Measurements from ENCODE around the gene OR2F2.

Gene OR2F2

GRCh38 chr7:143889068-143889467 lies 46.0 kb upstream of the OR2F2 start:
- H3K4me2 ChIP-seq (ENCODE audit: low read length), result no peak overlapping the region
- no peak for TF ChIP-seq EZH2phosphoT487 (IDR thresholded peaks at IDR 0.05; ENCODE audit: low read depth)
- TF ChIP-seq, protein P1, sequence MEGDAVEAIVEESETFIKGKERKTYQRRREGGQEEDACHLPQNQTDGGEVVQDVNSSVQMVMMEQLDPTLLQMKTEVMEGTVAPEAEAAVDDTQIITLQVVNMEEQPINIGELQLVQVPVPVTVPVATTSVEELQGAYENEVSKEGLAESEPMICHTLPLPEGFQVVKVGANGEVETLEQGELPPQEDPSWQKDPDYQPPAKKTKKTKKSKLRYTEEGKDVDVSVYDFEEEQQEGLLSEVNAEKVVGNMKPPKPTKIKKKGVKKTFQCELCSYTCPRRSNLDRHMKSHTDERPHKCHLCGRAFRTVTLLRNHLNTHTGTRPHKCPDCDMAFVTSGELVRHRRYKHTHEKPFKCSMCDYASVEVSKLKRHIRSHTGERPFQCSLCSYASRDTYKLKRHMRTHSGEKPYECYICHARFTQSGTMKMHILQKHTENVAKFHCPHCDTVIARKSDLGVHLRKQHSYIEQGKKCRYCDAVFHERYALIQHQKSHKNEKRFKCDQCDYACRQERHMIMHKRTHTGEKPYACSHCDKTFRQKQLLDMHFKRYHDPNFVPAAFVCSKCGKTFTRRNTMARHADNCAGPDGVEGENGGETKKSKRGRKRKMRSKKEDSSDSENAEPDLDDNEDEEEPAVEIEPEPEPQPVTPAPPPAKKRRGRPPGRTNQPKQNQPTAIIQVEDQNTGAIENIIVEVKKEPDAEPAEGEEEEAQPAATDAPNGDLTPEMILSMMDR (IDR thresholded peaks at IDR 0.05; ENCODE audit: low read depth, low read length), result no peak
- H3K36me3 ChIP-seq (replicated peaks; ENCODE audit: low read depth, low read length), result peaks cover 13% of the 10 kb centered on the region
- no peak overlapping the region for H3K9ac ChIP-seq (ENCODE audit: low read length)
- no peaks in the 10 kb centered on the region for H4K20me1 ChIP-seq (ENCODE audit: insufficient read depth, low read length)
- H3K79me2 ChIP-seq (ENCODE audit: low read length), result peaks cover 2% of the 10 kb centered on the region; the same call in 1 of the 2 replicates
- no peaks in the 10 kb centered on the region for H3K9me3 ChIP-seq (ENCODE audit: insufficient read depth, low read length)
- H3K4me1 ChIP-seq (ENCODE audit: low read length), result peaks cover 28% of the 10 kb centered on the region
- H3K27ac ChIP-seq (ENCODE audit: low read length), result no peak overlapping the region
- no peaks in the 10 kb centered on the region for H3K27me3 ChIP-seq (ENCODE audit: low read depth, low read length)
- no peak overlapping the region for H3K4me3 ChIP-seq (ENCODE audit: low read length)
- H2AFZ ChIP-seq (ENCODE audit: low read depth, low read length), result no peak overlapping the region

DNA sequence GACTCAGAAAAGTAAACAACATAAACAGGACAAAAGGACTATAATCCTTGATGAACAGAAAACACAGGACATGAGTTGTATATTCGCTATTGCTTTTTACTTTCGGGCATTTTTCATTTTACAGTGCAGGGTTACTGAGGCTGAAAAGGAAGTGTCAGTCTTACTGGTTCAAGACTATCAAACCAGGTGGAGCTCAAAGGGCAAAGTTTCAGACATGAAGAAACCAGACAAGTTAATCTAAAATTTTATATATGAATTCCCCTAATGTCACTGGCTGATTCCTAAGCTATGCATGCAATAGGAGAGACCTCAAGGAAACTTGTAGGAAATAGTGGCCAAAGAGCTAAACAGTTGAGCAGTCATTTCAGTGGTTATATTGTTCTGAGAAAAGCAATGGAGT lies 44.5 kb upstream of the OR2F2 start:
- no peak overlapping the region for H3K4me3 ChIP-seq (ENCODE audit: low read length)
- no peak overlapping the region for H3K27ac ChIP-seq (ENCODE audit: low read length)
- H3K9ac ChIP-seq (ENCODE audit: low read length), result no peak overlapping the region
- H3K4me1 ChIP-seq (ENCODE audit: low read length), result peaks cover 28% of the 10 kb centered on the region
- peaks cover 2% of the 10 kb centered on the region; the same call in 1 of the 2 replicates for H3K79me2 ChIP-seq (ENCODE audit: low read length)
- no peak overlapping the region for H2AFZ ChIP-seq (ENCODE audit: low read depth, low read length)
- no peak overlapping the region for H3K4me2 ChIP-seq (ENCODE audit: low read length)
- no peaks in the 10 kb centered on the region for H4K20me1 ChIP-seq (ENCODE audit: insufficient read depth, low read length)
- TF ChIP-seq EZH2phosphoT487 (IDR thresholded peaks at IDR 0.05; ENCODE audit: low read depth), result no peak
- TF ChIP-seq, protein P1 (IDR thresholded peaks at IDR 0.05; ENCODE audit: low read depth, low read length), result no peak
- peaks cover 13% of the 10 kb centered on the region for H3K36me3 ChIP-seq (replicated peaks; ENCODE audit: low read depth, low read length)
- no peaks in the 10 kb centered on the region for H3K9me3 ChIP-seq (ENCODE audit: insufficient read depth, low read length)
- H3K27me3 ChIP-seq (ENCODE audit: low read depth, low read length), result no peaks in the 10 kb centered on the region

DNA sequence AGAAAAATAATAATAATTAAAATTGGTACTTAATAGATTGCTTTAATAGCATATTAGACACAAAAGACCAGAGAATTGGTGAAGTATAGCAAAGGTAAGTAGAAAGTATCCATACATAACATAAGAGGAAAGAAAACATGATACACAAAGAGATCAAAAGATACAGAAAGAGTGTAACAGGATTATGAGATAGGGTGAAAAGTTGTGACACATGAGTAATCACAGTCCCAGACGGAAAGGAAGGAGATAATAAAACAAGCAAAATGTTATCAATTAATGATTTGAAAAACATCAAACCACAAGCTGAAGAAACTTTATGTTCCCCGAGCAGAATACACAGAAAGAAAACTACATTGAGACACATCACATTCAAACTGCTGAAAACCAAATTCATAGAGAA lies 43.6 kb upstream of the OR2F2 start:
- H3K4me3 ChIP-seq (ENCODE audit: low read length), result no peak overlapping the region
- H2AFZ ChIP-seq (ENCODE audit: low read depth, low read length), result no peak overlapping the region
- H3K9ac ChIP-seq (ENCODE audit: low read length), result no peak overlapping the region
- H3K4me2 ChIP-seq (ENCODE audit: low read length), result no peak overlapping the region
- peaks cover 20% of the 10 kb centered on the region for H3K4me1 ChIP-seq (ENCODE audit: low read length)
- H3K9me3 ChIP-seq (ENCODE audit: insufficient read depth, low read length), result no peaks in the 10 kb centered on the region
- no peak for TF ChIP-seq EZH2phosphoT487 (IDR thresholded peaks at IDR 0.05; ENCODE audit: low read depth)
- TF ChIP-seq, protein P1 (IDR thresholded peaks at IDR 0.05; ENCODE audit: low read depth, low read length), result no peak
- peaks cover 2% of the 10 kb centered on the region; the same call in 1 of the 2 replicates for H3K79me2 ChIP-seq (ENCODE audit: low read length)
- H3K27me3 ChIP-seq (ENCODE audit: low read depth, low read length), result no peaks in the 10 kb centered on the region
- no peaks in the 10 kb centered on the region for H4K20me1 ChIP-seq (ENCODE audit: insufficient read depth, low read length)
- peaks cover 13% of the 10 kb centered on the region for H3K36me3 ChIP-seq (replicated peaks; ENCODE audit: low read depth, low read length)
- H3K27ac ChIP-seq (ENCODE audit: low read length), result no peak overlapping the region

DNA sequence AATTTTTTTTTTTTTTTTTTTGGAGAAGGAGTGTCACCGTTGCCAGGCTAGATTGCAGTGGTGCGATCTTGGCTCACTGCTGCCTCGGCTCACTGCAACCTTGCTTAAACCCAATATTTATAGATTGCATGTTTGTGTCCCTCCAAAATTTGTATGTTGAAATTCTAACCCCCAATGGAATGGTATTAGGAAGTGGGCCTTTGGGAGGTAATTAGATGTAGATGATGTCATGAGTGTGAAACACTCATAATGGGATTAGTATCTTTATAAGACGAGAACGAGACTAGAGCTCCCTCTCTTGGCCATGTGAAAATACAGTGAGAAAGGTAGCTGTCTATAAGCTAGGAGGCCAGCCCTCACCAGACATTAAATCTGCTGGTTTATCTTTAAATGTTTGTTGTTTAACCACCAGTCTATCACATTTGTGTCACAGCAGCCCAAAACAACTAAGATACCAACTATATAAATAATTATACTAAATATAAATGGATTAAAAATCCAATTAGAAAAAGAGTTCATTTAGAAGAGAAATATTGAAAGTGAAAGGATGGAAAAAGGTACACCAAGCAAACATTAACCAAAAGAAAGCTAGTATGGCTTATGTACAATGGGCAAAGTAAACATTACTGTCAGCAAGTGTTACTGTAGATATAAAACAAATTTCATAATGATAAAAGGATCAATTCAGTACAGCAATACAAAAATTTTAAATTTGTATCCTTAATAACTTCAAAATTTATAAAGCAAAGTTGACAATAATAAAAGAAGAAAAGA lies 42.3 kb upstream of the OR2F2 start:
- Histone ChIP-seq H3K9ac (ENCODE audit: low read length) (no peak overlapping the region), H3K27me3 (ENCODE audit: low read depth, low read length) (no peaks in the 10 kb centered on the region), H3K27ac (ENCODE audit: low read length) (no peak overlapping the region), H3K9me3 (ENCODE audit: insufficient read depth, low read length) (no peaks in the 10 kb centered on the region), H3K4me2 (ENCODE audit: low read length) (peak overlapping the region; percentile 51), H3K4me1 (ENCODE audit: low read length) (peaks cover 12% of the 10 kb centered on the region), H2AFZ (ENCODE audit: low read depth, low read length) (no peak overlapping the region), H3K36me3 (replicated peaks; ENCODE audit: low read depth, low read length) (peaks cover 13% of the 10 kb centered on the region), H4K20me1 (ENCODE audit: insufficient read depth, low read length) (no peaks in the 10 kb centered on the region), H3K4me3 (ENCODE audit: low read length) (peak overlapping the region; percentile 46), H3K79me2 (ENCODE audit: low read length) (peaks cover 2% of the 10 kb centered on the region; the same call in 1 of the 2 replicates)
- TF ChIP-seq, protein P1 (IDR thresholded peaks at IDR 0.05; ENCODE audit: low read depth, low read length), result peak; percentile 72
- no peak for TF ChIP-seq EZH2phosphoT487 (IDR thresholded peaks at IDR 0.05; ENCODE audit: low read depth)
